Middle frontal gyrus (tissue), 1 donor: ENCODE measurements around the gene CCL13.

Experiments used
- DNase-seq: peaks from one replicate; pipeline ENCODE4 v3.0.0-alpha.2; 2015; ENCODE audit warnings: low spot score; ENCODE audit errors: extremely low spot score

The CCL13 gene

DNA sequence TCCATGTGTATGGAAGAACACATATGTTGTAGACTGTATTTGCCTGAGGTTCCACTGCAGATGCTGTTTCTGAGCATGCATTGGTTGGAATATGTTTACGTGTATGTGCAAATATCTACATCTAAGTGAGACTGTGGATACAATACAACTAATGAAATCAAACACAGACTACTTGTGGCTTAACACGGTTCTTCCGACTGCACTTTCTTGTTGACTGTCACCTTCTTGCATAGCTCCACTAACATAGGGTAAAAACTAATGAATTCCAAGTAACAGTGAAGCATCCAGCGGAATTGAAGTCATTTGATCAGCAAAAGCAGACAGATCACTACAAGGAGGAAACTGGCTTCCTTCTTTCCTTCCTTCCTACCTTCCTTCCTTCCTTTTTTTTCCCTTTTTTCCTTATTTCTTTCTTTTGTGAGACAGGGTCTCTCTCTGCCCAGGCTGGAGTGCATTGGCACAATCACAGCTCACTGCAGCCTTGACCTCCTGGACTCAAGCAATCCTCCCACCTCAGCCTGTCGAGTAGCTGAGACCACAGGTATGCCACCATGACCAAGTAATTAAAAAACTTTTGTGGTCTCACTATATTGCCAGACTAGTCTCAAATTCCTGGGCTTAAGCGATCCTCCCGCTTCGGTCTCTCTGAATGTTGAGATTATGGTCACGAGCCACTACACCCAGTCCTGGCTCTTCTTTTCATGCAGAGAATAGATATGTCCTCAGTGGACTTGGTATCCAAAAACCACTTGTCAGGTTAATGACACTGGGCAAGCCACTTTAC, 28.7 kb downstream of the CCL13 start:
- DNase-seq = no peak

DNA sequence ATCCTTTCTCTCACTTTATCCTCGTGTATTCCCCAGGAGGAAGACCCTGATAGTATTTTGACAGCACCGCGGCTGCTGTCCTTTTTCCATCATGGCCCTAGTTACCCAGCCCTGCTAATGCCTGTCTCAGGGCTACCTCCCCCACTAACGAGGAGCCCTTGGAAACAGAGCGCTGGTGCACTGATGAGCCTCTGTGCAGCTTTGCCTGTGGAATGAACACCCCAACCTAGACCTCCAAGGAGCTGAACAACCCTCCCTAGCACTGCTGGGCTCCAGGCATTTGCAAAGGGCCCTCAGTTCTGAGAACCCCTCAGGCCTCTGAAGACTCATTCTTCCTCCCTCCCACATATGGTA, 30.0 kb downstream of the CCL13 start:
- no peak for DNase-seq

DNA sequence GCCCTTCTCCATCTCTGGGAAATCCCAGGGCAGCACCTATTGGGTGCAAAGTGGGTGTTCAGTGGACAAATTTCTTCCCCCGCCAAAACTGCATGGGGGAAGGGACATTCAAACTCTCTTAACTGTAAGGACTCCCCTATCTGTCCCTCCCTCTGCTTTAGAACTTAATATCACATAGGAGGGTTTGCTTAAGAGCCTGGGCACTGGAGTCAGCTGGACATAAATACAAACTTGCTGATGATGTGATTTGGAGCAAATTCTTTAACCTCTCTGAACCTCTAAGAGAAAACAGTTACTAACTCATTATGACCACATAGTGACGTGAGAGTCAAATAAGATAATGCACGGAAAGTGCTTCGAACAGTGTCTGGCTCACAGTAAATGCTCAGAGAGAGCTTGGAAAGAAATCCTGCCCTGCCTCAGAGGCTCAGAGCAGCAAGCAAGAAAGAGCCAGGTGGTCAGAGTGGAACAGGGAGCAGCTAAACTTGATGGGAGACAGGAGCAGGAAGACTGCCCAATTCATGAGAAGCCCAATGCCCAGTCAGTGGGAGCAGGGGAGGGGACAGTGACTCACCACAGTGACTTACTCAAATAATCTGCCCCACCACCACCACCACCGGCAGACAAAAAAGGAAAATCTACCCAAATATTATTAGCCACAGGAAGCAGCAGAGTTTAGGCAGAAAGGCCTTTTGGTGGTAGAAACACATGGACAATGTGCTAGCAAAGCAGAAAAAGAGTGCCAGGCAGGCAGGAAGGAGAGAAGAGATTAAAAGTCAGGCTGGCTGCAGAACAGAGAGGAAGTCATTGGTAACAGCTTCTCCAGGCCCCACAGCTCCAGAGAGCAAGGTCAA, 30.6 kb downstream of the CCL13 start:
- DNase-seq = no peak

DNA sequence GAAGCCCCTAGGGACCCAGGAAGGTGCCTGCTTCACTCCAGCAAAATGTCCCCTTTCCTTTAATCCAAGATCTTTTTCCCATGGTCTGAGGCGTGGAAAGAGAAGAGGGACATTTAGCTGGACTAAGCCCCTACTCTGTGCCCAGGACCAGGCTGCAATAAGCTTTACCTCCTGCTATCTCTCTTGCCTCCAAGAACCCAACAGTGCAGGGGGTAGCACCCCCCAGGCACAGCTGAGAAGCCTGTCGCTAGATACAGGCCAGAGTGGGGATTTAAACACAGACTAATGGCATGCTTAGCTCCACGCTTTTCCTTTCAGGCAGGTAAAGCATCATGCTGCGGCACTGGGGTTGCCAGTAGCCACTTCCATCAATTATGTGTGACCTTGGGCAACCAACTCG, 31.3 kb downstream of the CCL13 start:
- no peak for DNase-seq

DNA sequence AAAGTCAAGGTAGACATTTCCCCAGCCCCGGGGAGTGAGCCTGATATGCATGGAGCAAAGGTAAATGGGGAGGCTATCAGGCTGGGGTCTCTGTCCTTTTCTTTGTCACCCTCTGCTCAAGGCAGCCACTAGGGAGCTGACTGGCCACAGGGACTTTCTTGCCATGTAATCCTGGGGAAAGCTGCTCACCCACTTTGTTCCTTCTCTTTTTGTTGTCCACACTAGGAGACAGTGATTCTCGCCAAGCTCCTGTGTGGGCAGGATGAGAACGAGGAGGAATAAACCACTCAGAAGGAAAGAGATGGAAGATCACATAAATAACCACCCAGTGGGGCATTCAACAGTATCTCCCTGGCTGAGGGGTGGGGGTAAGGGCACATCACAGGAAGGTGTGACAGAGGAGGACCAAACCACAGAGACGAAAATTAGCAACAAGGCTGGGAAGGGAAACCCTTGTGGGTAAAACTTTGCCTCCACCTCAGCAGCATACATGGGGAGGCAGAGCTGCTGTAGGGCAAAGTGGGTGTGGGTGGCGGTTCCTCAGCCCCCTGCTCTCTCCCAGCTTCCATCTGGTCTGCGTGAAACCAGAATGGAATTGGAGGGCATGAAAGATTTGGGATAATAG, 33.0 kb downstream of the CCL13 start:
- no peak for DNase-seq

DNA sequence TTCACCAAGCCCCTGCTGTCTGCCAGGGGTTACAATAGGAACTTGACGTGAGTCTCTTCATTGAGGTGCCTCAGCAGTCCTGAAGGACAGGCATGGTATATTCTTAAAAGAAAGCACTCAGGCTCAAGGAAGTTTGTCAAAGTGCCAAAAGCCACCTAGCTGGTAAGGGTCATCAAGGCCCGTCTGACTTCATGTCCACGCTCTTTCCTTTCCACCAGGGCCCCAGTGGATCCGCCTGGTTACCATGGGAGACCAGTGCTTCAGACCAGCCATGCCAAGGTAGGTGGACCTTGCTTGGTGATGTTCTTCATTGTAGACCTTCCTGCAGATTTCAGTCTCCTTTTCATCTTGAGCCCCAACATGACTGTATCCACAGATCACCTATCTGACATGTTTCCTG, 34.4 kb downstream of the CCL13 start:
- DNase-seq = no peak

DNA sequence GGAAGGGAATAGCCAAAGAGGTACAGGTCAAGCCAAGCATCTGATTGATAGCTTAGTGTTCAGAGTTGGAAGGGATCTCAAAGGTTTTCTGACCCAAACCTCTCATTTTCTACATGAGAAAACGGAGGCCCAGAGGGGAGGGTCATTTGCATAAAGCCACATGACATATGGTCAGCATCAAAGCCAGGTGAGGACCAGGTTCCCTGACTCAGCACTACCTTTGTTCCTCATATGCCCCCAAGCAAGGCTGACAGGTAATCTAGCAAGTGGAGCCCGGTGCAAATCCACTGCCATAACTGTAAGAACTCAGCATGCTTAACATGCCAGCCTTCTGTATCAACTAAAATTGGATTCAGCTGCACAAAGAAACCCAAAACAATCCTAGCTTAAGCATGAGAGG, 35.0 kb downstream of the CCL13 start:
- DNase-seq = no peak

DNA sequence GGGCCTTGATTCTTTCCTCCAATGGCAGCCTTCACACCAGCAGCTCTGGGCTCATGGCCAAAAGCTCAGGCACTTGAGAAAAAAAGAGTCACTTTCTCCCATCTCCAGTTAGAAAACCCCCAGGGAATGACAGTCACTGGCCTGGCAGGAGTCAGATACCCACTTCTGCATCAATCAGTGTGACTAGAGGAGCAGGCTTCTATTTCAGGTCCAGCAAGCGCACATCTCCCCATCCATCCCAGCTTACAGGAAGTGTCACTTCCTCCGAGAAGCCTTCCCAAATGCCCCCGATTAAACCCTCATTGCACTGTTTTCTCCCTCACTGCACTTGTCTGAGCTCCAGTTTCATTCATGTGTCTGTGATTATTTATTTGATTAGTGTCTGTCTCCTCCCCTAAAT, 37.1 kb downstream of the CCL13 start:
- DNase-seq = no peak

DNA sequence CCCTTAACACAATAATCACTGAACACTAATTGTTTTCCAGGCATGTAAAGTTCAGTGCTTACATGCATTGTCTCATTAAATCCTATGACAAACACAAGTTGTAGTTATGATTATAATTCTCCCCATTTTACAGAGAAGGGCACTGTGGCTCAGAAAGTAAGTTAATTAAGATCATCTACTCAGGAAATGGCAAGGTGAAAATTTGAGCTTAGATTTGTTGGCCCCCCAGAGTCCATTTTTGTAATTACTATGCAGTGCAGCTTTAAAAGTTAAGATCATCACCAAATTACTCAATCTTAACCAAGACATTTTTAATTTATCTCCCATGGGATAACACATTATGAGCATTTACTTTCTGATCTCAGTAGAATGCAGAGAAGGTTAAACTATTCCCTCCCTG, 41.0 kb downstream of the CCL13 start:
- DNase-seq = no peak

DNA sequence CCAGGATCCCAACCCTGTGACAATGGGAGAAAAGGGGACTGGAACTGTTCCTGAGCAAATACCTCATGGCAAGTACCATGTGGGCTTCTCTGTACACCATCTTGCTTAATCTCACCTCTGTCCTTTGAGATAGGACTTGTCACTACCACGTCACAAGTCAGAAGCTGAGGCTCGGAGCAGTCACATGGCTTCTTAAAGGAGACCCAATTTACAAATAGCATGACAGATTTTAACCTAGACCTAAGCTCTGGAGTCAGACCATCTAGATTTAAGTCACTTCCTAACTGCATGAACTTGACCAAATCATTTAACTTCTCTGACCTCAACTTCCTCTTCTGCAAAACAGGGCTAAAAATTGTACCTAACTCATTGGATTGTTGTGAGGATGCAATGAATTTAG, 42.7 kb downstream of the CCL13 start:
- no peak for DNase-seq

DNA sequence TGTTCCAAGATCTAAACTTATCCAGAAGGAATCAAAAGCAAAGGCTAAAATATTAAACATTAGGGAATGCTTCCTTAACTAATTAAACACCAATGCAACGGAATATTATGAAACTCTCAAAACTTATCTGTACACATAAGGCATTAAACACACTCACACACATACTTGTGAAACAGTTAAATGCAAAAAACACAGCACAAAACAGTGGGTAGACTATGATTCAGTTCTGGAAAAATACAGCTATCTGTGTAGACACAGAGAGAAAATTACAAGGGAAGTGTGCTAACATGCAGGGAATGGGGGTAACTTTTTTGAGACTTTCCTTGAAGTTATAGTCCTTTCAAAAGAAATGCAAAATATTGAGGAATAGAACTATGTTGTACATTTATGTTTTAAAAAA, 43.4 kb downstream of the CCL13 start:
- no peak for DNase-seq

DNA sequence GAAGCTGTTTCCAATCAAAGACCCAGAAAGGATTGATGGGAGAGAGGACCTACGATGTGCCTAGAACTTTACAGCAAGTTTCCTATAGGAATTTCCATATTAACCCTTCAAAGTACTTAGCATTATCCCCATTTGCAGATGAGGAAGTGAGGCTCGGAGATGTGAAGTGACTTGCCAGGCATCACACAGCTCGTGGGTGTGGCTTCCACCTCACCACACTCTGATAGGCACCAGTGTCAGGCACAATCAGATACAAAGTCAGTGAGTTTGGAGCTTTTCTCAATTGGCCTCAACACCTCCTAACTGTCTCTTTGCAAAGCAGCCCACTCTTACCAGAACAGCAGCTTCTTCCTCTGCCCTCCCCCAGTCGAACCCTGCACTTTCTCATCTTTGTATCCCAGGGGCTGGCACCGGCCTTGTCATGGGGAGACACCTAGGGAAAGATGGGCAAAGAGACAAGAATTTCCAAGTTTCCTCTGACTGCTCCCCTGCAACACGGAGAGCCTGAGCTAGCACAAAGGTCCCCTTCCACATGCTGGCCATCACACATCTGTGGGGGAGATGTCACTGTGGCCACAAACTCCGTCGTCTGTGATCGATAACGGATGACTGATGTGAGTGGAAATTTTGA, 44.1 kb downstream of the CCL13 start:
- DNase-seq = no peak

DNA sequence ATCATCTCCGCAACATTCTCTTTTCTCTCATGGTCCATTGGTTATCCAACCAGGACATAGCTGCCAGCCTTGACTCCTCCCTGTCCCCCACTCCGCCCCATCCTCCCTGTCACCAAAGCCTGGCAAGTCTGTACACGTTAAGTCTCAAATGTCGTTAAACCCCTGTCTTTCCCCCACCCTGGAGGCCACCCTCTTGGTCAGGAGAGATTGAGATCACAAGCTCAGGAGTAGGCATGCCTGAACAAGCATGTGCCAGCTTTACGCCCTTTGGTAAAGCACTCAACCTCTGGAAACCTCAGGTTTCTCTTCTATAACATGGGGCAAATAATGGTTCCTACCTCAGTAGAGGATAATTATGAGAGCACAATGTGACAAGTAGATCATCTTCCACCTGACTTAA, 44.9 kb downstream of the CCL13 start:
- no peak for DNase-seq

DNA sequence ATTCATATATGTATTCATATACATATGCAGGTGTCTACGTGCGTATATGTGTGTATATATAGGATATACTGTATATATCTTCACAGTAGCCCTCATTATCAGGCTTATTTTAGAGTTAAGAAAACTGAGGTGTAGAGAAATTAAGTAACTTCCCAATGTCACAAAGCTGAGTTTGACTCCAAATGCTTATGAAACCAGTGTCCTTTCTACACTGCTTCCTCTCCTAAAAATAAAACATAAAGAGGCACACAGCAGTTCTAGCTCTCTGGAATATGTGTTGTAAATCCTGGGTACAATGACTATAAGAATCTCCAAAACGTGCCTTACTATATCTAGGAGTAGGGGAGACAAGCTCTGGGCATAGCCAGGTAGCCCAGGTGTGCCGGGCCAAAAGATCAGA, 46.7 kb downstream of the CCL13 start:
- no peak for DNase-seq

DNA sequence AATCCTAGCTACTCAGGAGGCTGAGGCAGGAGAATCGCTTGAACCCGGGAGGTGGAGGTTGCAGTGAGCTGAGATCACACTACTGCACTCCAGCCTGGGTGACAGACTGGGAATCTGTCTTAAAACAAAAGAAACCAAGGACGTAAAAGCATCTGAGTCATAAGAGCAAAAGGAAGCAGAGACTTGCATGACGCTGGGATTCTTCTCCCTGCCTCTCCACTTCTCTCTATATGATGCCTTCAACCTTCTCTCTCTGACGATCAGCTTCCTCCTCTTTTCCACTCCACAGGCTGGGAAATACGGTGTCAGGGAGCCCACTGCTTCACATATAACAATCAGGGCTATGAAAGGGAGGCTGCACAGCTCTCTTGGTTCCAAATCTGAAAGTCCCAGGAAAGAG, 49.9 kb downstream of the CCL13 start:
- no peak for DNase-seq
